ENCODE data around the gene GLT1D1.
"Not testable (repeated sequence)": the region's sequence is repeated elsewhere in the genome, so short reads cannot be mapped to it uniquely, and the experiment has no call there.

GLT1D1 gene

DNA sequence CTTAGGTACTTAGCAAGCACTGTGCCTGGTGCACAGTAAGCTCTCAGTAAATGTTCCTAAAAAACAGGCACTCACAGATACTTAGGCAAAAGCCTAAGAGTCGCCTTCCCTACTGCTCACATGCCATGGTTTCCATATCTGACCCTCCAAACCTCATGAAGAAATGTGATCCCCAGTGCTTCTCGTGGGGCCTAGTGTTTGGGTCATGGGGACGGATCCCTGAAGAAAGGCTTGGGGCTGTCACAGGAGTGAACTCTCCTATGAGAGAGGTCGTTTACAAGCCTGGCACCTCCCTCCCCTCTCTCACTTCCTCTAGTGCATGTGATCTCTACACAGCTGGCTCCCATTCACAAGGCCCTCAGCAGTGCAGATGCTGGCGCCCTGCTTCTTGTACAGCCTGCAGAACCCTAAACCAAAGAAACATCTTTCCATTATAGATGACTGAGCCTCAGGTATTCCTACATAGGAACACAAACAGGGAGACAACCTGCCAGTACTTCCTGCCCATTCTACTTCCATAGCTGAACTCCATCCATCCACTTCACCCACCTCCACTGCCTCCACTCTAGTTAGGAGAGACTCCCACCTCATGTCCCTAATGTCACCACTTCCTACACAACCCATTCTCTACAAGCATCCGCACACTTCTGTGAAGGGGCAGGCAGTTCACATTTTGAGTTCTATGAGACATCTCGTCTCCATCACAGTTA lies 32.4 kb upstream of the GLT1D1 start:
- DNase-seq: peak; percentile 66

DNA sequence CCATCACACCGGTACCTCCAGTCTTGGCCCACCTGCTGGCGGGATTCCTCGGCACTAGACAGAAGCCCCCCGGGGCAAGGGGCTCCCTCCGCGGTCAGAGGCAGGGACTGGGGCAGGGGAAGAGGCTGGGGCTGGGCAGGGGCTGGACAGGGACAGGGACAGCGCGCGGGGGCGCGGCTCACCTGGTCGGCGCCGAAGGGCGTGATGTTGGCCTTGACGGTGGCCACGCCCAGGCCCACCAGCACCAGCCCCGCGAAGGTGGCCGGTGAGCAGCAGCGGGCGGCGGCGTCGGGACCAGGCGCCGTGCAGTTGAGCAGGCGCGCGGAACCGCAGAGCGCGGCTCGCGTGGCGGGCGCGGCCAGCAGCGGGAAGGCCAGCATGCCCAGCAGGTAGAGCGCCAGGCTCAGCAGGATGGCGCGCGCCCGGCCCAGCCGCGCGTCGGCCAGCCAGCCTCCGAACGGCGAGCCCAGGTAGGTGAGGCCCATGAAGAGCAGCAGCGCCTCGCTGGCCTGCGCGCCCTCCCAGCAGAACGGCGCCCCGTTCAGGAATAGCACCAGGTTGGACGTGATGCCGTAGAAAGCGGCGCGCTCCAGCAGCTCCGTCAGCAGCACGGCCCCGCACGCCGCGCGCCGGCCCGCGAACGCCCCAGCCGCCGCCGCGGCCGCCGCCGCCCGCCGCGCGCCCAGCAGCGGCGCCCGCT lies 29.9 kb upstream of the GLT1D1 start:
- DNase-seq: no peak

DNA sequence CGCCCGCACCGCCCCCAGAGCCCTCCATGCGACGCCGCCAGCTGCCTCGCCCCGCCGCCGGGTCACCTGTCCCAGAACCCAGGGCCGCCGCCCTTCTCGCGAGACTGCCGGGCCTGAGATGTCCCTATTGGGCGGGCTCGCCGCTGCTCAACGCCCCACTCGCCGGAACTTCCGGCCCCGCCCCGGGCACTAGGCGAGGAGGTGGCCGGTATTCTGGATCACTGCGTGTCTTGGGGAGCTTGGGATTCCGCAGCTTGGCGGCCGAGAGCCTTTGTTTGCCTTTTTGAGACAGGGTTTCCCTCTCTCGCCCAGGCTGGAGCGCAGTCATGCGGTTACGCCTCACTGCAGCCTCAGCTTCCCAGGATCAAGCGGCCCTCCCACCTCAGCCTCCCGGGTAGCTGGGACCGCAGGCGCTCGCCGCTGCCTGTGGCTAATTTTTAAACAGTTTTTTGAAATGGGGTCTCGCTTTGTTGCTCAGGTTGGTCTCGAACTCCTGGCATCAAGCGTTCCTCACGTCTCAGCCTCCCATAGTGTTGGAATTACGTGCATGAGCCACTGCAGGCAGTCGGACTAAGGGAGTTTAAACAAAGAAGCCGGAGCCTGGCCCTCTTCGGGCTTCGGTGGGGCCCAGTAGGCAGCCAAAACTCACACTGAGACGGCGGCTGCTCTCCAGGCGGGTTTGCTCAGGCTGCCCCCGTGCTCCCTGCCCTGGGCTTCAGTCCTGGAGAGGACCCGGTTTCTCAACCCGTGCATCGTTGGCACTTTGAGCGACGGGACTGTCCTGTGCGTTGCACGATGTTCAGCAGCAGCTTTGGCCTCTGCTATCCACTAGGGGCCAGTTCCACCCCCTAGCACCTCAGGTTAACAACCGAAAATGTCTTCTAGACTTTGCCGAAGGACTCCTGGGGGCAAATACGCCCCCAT lies 29.1 kb upstream of the GLT1D1 start, which contains the start of gene SLC15A4:
Gene SLC15A4, minus strand, starts transcription at position 43 of the 924 bp plus-strand sequence. Its CDS starts 15 bp downstream, at position 28.
- peak; percentile 97 for DNase-seq

DNA sequence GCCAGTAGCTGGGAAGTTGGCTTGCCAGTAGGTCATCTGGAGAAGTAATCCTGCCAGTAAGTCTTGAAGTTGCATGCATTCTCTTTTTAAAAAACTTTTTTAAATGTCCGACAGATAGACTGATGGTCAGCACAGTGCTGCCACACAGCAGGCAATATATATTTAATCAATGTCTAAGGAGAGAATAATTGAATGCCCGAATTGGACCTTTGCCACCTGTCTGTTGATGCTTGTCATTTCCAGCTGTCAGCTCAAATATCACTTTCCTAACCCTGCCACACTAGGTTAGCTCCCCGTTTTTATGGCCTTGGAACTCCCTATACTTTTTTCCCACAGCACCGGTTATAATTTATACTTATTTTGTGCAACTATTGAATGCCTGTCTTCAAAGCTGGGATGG lies 27.4 kb upstream of the GLT1D1 start:
- DNase-seq: no peak

DNA sequence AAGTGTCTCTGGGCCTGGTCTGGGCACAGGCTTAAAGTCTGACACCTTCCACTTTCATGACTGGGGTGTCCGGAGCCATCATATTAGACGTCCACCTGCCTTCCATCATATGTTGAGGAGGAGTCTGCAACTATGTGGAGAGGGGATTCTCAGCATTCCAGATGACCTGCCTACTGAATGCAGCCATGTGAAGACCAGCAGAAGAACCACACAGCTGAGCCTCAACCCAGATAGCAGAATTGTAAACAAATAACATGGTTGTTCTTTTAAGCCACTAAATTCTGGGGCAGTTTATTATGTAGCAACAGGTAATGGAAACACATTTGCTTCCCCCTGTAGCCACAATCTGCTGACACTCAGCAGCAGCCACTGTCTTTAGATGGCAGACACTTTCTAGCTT lies 25.6 kb upstream of the GLT1D1 start:
- DNase-seq: no peak

DNA sequence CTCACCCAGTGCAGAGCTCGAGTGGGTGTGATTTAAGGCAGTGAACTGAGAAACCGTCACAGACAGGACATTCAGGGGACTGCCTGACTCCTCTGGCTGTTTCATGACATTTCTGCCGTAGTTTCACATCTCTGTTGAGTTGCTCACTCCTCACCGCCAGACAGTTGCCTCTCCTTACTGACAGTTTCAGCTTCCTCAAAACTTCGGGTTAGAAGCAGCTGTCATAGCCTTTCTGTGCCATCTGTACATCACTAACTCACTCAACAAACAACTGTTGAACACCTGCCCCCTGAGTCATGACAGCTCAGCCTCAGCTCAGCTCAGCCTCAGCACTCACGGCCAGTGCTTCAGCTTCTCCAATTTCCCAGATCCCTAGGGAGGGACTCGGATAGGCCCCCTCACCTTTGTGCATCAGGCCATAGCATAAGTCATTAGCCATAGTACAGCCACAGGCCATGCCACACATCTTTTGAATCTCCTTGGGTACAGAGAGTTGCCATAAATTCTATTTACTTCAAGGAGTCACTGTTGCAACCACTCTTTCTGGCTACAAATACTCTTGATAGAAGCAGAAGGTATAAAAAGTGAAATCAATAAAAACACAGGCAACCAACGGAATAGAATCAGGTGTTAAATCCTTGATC lies 23.3 kb upstream of the GLT1D1 start:
- DNase-seq: peak; percentile 48

DNA sequence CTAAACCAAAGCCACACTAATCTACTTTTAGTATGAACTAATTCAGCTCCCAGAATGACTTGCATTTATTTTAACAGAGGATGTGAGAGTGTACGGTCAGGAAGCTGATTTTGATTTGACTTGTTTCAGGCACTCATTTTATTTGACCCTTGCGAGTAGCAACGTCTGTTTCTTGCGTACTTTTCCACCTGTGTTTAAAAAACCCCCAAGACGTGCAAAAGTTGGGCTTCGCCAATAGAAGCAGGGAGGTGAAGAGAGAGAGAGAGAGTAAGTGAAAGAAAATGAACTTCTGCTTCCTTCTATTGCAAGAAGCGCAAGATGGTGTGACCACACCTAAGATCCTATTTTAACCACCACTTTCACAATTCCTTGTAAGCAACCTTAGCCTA lies 22.8 kb upstream of the GLT1D1 start:
- DNase-seq: peak; percentile 68

DNA sequence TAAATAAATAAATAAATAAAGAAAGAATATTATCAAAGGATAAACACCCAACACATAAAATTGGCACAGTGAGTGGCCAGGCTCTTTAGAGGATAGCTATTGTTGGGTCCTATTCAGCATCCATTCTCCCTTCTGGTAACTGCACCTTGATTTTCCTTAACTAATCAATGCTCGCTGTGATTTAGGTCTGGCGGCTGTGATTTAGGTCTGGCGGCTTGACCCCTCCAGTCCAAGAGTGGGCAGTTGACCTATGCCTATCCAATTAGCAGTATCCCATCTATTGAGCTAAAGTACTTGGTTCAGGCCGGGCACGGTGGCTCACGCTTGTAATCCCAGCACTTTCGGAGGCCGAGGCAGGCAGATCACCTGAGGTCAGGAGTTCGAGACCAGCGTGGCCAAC lies 19.9 kb upstream of the GLT1D1 start:
- no peak for DNase-seq

DNA sequence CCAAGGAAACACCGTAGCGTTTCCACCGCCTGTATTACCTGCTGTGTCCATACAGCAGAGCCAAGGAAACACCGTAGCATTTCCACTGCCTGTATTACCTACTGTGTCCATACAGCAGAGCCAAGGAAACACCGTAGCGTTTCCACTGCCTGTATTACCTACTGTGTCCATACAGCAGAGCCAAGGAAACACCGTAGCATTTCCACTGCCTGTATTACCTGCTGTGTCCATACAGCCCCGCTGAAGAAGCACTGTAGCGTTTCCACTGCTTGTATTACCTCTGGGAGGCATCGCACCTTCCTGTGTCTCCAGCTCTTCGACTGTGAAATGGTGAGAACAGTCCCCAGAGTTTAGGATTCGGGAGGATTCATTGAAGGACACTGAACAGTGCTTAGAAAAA lies 13.4 kb upstream of the GLT1D1 start:
- not testable (repeated sequence) for DNase-seq

DNA sequence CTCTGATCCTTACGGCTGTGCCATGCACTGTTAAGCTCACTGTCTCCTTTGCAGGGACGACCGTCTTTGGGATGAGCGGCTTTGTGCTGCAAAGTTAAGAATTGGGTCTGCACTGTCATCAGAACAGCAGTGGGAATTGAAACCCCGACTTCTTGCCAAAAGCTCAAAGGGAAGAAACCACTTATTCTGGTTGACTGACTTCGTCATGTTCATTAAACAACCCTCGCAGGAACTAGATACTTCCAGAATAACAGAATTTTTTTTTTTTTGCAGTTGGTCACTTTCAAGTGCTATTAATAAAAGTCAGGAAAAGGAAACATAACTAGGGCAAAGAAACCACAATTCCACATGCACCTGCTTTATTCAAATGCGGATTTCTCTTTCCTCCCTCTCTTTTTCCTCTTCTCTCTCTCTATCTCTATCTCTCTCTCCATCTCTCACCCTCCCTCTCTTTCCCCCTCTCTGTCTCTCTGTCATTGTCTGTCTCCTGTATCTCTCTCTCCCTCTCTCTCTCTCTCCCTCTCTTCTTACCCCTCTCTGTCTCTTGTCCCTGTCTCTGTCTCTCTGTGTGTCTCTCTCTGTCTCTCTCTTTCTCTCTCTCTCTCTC lies 12.3 kb upstream of the GLT1D1 start:
- DNase-seq: no peak

DNA sequence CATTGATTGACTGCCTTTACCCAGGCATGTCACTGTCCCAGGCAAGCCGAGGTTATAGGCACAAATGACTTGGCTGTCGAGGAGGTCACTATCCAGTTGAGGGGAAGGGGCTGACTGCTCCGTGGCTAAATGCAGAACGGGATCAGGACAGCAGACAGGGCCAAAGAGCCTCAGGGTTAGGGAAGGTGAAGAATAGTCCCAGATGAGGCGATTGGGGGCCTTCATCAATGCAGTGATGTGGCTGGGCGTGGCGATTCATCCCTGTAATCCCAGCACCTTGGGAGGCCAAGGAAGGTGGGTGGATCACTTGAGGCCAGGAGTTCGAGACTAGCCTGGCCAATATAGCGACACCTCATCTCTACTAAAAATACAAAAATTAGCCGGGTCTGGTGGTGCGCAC lies 10.7 kb upstream of the GLT1D1 start:
- DNase-seq: no peak

DNA sequence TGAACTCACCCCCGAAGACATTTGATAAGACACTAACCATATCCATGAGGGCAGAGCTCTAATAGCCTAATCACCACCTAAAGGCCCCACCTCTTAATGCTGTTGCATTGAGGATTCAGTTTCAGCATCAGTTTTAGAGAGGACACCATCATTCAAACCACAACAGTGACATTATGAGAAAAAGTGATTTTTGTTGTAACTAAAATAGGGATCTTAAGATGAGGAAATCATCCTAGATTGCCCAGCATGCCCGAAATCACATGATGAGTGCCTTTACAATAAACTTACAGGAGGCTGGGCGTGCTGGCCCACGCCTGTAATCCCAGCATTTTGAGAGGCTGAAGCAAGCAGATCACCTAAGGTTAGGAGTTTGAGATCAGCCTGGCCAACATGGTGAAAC lies 9.7 kb upstream of the GLT1D1 start:
- DNase-seq: no peak

DNA sequence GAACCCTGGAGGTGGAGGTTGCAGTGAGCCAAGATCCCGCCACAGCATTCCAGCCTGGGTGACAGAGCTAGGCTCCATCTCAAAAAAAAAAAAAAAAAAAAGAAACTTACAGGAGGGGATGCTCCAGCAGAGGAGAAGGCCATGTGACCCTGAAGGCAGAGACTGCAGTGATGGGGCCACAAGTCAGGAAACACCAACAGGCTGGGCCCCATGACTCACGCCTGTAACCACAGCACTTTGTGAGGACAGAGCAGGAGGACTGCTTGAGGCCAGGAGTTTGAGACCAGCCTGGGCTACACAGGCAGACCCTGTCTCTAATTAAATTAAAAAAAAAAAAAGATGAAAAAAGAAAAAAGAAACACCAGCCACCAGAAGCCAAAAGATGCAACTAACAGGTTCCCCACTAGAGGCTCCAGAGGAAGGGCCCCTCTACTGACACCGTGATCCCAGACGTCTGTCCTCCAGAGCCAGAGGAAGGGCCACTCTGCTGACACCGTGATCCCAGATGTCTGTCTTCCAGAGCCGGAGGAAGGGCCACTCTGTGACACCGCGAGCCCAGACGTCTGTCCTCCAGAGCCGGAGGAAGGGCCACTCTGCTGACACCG lies 9.1 kb upstream of the GLT1D1 start:
- DNase-seq: peak; percentile 41

DNA sequence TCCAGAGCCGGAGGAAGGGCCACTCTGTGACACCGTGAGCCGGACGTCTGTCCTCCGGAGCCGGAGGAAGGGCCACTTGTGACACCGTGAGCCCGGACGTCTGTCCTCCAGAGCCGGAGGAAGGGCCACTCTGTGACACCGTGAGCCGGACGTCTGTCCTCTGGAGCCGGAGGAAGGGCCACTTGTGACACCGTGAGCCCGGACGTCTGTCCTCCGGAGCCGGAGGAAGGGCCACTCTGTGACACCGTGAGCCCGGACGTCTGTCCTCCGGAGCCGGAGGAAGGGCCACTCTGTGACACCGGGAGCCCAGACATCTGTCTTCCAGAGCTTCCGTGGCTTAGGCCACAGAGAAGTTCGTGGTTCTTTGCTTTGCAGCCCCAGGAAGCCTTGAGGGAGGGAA lies 6.6 kb upstream of the GLT1D1 start:
- DNase-seq: not testable (repeated sequence)

DNA sequence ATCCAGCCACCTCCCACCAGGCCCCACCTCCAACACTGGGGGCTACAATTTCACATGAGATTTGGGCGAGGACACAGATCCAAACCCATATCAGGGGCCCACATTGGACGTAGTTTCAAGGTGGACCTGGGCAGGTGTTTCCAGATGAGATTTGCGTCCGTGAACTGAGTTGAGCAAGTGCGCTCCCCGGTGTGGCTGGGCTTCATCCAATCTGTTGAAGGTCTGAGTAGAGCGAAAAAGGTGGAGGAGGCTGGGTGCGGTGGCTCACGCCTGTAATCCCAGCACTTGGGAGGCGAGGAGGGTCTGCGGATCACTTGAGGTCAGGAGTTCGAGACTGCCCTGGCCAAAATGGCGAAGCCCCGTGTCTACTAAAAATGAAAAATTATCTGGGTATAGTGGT lies 4.9 kb upstream of the GLT1D1 start:
- DNase-seq: no peak

DNA sequence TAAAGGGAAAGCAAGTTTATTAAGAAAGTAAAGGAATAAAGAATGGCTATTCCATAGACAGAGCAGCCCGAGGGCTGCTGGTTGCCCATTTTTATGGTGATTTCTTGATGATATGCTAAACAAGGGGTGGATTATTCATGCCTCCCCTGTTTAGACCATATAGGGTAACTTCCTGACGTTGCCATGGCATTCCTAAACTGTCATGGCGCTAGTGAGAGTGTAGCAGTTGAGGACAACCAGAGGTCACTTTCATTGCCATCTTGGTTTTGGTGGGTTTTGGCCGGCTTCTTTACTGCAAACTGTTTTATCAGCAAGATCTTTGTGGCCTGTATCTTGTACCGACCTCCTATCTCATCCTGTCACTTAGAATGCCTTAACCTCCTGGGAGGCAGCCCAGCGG lies 3.5 kb upstream of the GLT1D1 start:
- not testable (repeated sequence) for DNase-seq

DNA sequence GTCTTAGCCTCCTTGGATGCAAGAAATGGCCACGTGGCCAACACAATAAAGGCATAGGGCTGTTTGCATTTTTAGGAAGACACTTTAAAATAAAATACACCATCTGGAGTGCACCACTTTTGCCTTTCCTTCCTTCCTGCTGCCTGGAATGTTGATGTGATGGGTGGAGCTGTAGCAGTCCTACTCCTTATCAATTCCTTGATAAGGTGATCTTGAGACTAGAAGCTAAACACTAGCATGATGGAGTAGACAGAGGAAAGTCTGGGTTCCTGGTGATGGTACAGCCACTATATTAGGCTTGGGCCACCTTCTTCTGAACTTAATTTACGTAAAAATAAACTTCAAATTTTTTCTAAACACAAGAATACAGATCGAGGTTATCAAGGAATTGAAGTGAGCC lies 2.9 kb upstream of the GLT1D1 start:
- no peak for DNase-seq

DNA sequence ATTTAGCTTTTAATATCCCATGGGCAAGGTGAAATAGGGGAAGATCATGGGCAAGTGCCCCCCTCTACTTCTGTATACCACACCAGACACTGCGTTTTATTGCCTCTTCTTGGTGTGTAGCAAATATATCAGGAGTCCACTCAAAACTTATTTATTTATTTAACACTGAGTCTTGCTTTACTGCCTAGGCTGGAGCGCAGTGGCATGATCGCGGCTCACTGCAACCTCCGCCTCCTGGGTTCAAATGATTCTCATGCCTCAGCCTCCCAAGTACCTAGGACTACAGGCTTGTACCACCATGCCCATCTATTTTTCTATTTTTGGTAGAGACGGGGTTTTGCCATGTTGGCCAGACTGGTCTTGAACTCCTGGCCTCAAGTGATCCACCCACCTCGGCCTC lies 1.8 kb upstream of the GLT1D1 start:
- DNase-seq: not testable (repeated sequence)

DNA sequence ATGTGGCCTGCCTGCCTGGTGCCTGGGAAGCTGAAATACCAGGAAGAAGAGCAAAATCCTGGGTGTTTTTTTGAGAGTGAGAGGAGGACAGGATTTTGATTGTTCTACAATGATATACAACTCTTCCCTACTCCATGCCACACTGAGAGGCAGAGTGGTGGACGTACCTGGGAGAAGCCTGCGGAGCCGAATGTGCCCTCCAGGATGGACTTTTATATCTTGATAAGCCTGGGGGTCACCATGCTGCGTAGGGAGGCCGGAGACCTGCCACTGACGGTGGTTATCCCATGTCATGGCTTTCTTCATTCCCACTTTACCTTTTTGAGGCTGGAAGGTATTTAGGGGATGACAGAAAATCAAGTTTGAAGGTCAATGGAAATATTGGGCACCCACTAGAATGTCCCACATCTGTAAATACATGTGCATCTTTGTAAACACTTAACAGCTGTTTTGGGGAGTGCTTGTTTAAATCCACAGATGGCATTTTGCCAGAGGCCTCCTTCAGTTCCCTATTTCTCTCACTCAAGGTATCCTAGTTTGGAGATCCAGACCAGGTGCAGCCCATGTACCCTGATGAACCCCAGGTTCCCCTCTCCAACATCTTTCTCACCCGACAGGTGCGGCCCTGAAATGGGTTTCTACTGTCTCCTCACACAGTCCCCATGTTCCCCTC lies 1.1 kb upstream of the GLT1D1 start:
- DNase-seq: peak; percentile 11

DNA sequence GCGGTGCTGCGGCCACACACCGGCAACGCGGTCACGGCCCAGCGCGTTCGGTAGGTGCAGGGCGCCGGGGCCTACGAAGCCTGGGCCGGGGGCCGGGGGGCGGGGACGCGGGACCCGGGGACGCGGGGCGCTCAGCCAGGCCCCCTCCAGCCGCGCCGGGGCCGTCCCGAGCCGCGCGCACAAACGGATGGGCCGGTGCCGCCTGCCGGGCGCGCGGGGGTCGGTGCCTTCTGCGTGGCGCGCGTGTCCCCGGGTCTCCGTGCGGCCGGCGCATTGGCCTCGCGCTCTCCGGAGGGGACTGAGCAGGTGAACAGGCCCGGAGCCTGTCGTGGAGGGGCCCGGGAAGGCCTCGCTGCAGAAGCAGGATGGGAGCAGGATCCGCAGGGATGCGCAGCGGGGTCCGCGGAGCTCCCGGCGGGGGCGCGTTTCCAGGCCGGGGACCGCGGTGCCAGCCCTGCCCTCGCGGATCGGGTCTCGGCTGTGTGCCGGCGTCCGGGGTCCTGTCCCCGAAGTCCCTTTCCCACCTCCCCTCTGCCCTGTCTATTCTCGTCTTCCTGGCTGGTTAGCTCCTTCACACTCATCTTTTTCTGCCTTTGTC lies 421 bp downstream of the GLT1D1 start:
- DNase-seq: no peak

Data from hematopoietic multipotent progenitor cell treated with erythropoietin and hydrocortisone succinate and interleukin-3 and kit ligand, for 4 days (in vitro differentiated cells).